GM20000 (cell line): Measurements from ENCODE around the gene CDON.

ENCODE experiments used
- DNase-seq: peaks from one replicate; pipeline ENCODE4 v3.0.0; 2012; ENCODE audit warnings: low spot score
- CTCF ChIP-seq: IDR thresholded peaks from 2 replicates; pipeline ENCODE4 v1.5.1; 2012; ENCODE audit warnings: mild to moderate bottlenecking, control low read depth; ENCODE audit errors: extremely low read depth, missing control alignments

CDON gene

GRCh38 chr11:125978181-125978716 is 84.4 kb downstream of the CDON start:
- DNase-seq = no peak
- TF ChIP-seq CTCF = no peak

GRCh38 chr11:125977333-125977732 is 85.3 kb downstream of the CDON start:
- no peak for TF ChIP-seq CTCF
- no peak for DNase-seq

- DNase-seq = no peak
- TF ChIP-seq CTCF = no peak
These were observed 86.5 kb downstream of the CDON start for GRCh38 chr11:125976156-125976555.

GRCh38 chr11:125975634-125976033 is 87.0 kb downstream of the CDON start:
- TF ChIP-seq CTCF = no peak
- DNase-seq = no peak

- no peak for TF ChIP-seq CTCF
- DNase-seq = no peak
These were observed 88.4 kb downstream of the CDON start for GRCh38 chr11:125974284-125974683.

- TF ChIP-seq CTCF = no peak
- DNase-seq = no peak
These were observed 91.0 kb downstream of the CDON start for GRCh38 chr11:125971618-125972017.

- TF ChIP-seq CTCF = no peak
- no peak for DNase-seq
These were observed 94.3 kb downstream of the CDON start for GRCh38 chr11:125968354-125968753.
